ENCODE results near the gene POLA1. TPM values are rescaled to one million over a fixed set of nuclear protein-coding genes. Genes with fewer than 3 reads are reported as not detected.

Gene POLA1
- polyA plus RNA-seq, 1 experiment: 2.5 TPM

- no peaks in the 10 kb centered on the region for H3K27me3 ChIP-seq (ENCODE audit: control insufficient read depth, insufficient read depth, low read length)
- TF ChIP-seq CTCF (IDR thresholded peaks at IDR 0.05; ENCODE audit: insufficient read depth, low read depth, low read length): no peak
- no peaks in the 10 kb centered on the region for H3K36me3 ChIP-seq (ENCODE audit: control insufficient read depth, insufficient read depth, low read length)
- CTCF ChIA-PET: no interaction called here
- DNase-seq (ENCODE audit: low read depth): no peak
- no peak overlapping the region for H3K4me3 ChIP-seq (ENCODE audit: low read depth, low read length)
- POLR2A ChIA-PET: no interaction called here
Measured at GRCh38 chrX:24870143-24870542, 176.4 kb downstream of the POLA1 start.

GRCh38 chrX:24874604-24875247 is 181.0 kb downstream of the POLA1 start:
- Histone ChIP-seq H3K36me3 (ENCODE audit: control insufficient read depth, insufficient read depth, low read length) (no peaks in the 10 kb centered on the region), H3K27me3 (ENCODE audit: control insufficient read depth, insufficient read depth, low read length) (no peaks in the 10 kb centered on the region), H3K4me3 (ENCODE audit: low read depth, low read length) (no peak overlapping the region)
- CTCF ChIA-PET: no interaction called here
- TF ChIP-seq CTCF (IDR thresholded peaks at IDR 0.05; ENCODE audit: insufficient read depth, low read depth, low read length): no peak
- POLR2A ChIA-PET: interaction anchor here (0.6 kb wide), 1 partner anchor 10 kb away, joined by 4 read pairs; no protein-coding TSS in a partner anchor
- no peak for DNase-seq (ENCODE audit: low read depth)

GRCh38 chrX:24876530-24877287 is 183.0 kb downstream of the POLA1 start:
- TF ChIP-seq CTCF (IDR thresholded peaks at IDR 0.05; ENCODE audit: insufficient read depth, low read depth, low read length): no peak
- Histone ChIP-seq H3K36me3 (ENCODE audit: control insufficient read depth, insufficient read depth, low read length) (no peaks in the 10 kb centered on the region), H3K4me3 (ENCODE audit: low read depth, low read length) (no peak overlapping the region), H3K27me3 (ENCODE audit: control insufficient read depth, insufficient read depth, low read length) (no peaks in the 10 kb centered on the region)
- no peak for DNase-seq (ENCODE audit: low read depth)
- ChIA-PET CTCF (interaction anchor here (1.3 kb wide), 1 partner anchor 38 kb away, joined by 3 read pairs; no protein-coding TSS in a partner anchor), POLR2A (no interaction called here)

- TF ChIP-seq CTCF (IDR thresholded peaks at IDR 0.05; ENCODE audit: insufficient read depth, low read depth, low read length): no peak
- no peak for DNase-seq (ENCODE audit: low read depth)
- no peaks in the 10 kb centered on the region for H3K27me3 ChIP-seq (ENCODE audit: control insufficient read depth, insufficient read depth, low read length)
- H3K4me3 ChIP-seq (ENCODE audit: low read depth, low read length): no peak overlapping the region
- ChIA-PET POLR2A (no interaction called here), CTCF (interaction anchor here (1.3 kb wide), 1 partner anchor 38 kb away, joined by 3 read pairs; no protein-coding TSS in a partner anchor)
- H3K36me3 ChIP-seq (ENCODE audit: control insufficient read depth, insufficient read depth, low read length): no peaks in the 10 kb centered on the region
Measured at GRCh38 chrX:24877288-24877664, 183.6 kb downstream of the POLA1 start.

- no peak overlapping the region for H3K4me3 ChIP-seq (ENCODE audit: low read depth, low read length)
- no peak for TF ChIP-seq CTCF (IDR thresholded peaks at IDR 0.05; ENCODE audit: insufficient read depth, low read depth, low read length)
- ChIA-PET CTCF (interaction anchor here (0.7 kb wide), 1 partner anchor 27 kb away, joined by 4 read pairs; no protein-coding TSS in a partner anchor), POLR2A (no interaction called here)
- no peaks in the 10 kb centered on the region for H3K27me3 ChIP-seq (ENCODE audit: control insufficient read depth, insufficient read depth, low read length)
- no peak for DNase-seq (ENCODE audit: low read depth)
- H3K36me3 ChIP-seq (ENCODE audit: control insufficient read depth, insufficient read depth, low read length): no peaks in the 10 kb centered on the region
Measured at GRCh38 chrX:24877854-24878650, 184.3 kb downstream of the POLA1 start.
